GM21528 (cell line): ENCODE results near the gene ALPK1.

Experiments
- ATAC-seq: cut with Tn5 transposase; IDR thresholded peaks from one replicate; pipeline ENCODE4 v1.9.1; 2021; ENCODE audit warnings: mild to moderate bottlenecking, moderate library complexity; ENCODE audit not compliant: unreplicated experiment, low FRiP score

The ALPK1 gene

DNA sequence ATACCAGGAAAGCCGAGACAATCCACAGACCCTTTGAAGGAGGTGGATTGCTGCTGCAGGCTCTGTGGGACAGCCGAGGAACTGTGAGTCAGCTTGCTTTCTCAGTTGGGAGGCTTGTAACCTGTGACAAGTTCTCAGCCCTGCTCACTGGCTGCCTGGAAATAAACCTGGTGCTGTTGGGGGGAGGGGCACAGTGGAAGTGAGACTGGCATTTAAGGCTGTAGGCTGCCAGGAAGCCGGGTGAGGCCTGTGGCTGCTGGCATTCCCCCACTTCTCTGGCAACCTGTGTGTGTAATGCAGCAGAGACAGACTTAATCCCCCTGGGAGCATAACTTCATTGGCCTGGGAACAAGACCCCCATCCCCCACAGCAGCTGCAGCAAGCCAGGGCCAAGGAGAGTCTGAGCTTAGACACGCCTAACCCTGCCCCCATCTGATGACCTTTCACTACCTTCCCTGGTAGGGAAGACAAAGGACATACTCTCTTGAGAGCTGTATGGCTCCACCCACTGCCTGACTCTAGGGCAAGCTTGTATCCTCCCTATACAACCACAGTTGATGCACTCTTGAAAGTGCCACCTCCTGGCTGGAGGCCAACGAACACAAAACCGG lies 64.1 kb downstream of the ALPK1 start:
- ATAC-seq, result no peak

DNA sequence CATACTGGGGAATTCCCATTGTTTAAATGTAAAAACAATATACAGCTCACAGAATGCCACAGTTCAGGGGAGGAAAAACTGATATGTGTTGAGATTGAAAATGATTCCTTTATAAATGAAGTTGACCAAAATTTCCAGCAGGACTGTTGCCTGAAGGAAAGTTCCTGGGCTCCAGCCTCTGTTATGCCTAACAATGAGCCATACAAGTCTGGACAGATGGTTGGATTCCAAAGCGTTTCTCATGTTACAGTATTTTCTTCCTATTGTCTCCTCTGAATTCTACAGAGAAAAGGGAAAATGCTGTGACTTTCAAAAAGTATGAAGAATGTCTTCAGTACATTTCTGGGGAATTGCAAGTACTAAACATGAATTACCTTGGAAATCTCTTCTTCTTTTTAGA lies 73.3 kb downstream of the ALPK1 start:
- no peak for ATAC-seq

DNA sequence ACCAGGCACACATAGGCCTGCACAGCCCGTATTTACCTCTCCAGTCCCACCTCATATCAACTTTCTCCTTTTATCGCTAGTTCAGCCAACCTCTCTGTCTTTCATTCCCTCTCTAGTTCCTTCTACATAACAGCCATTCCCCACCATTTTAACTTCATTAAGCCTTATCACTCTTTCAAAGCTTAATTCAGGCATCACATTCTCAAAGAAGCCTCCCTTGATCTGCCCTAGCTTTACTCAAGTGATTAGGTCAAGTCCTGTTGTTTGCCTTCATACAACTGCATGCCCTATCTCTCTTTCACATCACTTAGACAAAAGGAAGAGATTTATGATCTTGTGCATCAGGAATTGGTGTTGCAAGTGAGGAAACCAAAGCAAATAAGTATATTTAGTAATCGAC lies 74.2 kb downstream of the ALPK1 start:
- ATAC-seq, result no peak

DNA sequence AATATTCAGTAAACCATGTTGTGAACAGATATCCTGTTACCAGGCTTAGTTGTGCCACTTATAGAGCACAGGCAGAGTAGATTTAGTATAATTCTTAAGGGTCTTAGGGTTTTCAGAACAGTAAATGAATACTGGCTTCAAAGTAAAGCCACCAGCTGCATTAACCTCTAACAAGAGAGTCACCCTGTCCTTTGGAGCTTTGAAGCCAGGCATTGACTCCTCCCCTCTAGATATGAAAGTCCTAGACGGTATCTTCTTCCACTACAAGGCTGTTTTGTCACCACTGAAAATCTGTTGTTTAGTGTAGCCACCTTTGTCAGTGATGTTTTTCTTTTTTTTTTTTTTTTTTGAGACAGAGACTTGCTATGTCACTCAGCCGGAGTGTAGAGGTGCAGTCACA lies 77.7 kb downstream of the ALPK1 start:
- ATAC-seq, result no peak

DNA sequence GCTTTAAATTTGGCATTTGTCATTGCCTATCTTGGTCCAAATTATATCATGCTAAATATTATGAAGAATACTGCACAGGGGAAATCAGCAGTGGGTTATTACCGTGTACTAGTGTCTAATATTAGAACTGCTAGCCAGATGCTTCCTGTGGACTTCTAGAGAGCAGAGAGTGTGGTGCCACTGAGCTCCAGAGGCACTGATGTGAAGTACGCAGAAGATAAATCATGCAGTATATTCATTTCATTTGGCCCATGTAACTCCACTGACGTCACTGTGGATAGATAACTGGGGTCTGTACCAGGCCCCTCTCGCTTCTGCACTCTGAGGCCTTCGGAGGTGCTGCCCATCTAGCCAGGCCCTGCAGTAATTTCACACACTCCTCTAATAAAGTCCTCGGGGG lies 80.0 kb downstream of the ALPK1 start:
- no peak for ATAC-seq

DNA sequence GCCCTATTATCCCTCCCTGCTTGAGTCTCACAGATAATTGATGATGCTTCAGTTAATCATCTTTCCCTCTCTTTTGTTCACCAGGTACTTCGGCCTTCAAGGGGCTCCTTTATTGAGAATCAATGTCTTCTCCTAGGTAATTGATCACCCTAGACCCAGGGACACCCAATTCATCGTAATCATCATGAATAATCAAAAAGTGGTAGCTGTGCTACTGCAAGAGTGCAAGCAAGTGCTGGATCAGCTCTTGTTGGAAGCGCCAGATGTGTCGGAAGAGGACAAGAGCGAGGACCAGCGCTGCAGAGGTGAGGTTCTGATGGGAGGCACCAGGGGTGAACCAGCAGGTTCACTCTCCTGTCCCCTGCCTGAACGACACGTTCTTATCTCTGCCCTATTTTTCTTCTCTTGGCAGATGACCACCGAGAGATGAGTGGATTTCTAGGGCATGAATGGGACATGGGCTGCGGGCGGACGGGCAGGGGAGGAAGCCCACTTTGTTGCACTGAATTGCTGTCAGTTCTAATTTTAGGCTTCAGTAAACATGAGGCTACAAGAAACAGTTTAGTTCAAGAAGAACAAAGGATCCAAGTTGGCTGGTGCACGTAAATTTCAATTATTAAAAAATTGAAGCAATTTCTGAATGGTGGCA lies 80.5 kb downstream of the ALPK1 start:
- no peak for ATAC-seq

DNA sequence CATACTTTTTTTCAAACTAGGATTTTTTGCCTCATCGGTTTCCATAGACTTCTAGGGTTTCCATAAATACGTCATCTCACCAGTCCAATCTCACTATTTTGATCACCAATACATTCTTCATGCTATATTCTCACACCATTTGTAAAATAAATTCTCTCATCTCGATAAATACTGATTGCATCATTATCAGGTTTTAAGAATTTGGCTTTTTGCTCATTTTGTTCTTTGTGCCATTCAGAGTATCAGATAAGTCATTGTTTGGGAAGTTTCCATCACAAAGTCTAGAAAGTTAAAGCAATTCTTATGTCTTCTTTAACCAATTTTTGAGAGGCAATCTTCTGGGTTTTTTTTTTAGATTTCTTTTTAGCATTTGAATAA lies 81.1 kb downstream of the ALPK1 start:
- ATAC-seq, result no peak

DNA sequence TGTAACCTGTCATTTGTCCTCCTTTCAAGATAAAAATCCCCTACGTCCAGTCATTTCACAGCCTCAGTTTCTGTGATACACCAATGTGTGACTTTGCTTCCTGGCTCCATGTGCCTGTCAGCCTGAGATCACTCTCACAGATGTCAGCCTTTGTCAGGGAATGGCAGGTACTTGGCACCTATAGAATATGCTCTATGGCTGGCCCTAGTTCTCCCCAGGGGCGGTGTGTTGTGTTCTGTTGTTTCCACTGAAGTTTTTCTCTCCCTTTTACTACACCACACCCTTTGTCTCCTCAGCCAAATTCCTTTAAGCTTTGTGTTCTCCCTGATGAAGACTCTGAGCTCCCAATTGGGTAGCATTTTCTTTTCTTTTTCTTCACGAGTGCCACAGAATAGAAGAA lies 81.7 kb downstream of the ALPK1 start:
- ATAC-seq, result no peak

DNA sequence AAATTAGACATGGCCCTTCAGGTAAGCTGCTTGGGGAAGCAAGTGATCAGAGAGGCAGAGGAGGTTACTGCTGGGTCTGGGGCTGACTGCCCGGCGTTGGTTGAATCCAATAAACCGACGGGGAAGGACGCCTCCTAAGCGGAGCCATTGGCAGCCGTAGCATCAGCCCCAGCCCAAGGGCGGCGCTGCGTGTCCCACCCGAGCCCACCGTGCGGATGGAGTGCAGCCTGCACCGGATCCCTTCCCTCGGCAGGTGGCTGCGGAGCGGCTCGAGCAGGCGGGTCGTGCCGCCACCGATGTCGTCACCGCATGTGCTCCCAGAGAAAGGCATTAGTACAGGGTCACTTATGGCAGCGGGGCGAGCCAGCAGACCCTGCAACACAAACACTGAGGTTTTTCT lies 82.1 kb downstream of the ALPK1 start:
- ATAC-seq, result no peak

DNA sequence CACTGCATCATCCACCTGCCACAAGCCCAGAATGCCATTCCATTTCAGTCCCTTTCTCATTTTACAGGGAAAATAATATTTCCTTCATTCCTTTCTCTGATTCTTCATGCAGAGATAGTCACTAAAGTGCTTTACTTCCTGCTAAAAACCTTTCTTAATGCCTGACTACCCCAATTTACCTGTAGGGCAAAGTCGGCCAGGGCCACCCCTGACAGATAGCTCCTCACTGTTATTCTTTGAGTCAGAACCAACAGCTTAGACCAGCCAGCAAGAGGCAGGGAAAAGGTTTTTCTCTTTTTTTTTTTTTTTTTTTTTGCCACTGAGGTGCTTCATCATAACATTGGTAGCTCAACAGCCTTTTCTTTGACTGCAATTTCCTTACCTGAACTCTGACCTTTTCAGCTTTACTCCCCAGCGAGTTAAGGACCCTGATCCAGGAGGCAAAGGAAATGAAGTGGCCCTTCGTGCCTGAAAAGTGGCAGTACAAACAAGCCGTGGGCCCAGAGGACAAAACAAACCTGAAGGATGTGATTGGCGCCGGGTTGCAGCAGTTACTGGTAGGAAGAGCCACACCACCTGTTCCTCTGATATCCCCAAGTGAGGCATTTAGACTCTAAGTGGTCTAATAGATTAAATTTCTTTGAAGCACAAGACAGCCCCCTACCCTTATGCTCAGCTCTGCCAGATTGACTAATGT lies 85.0 kb downstream of the ALPK1 start:
- ATAC-seq, result no peak

DNA sequence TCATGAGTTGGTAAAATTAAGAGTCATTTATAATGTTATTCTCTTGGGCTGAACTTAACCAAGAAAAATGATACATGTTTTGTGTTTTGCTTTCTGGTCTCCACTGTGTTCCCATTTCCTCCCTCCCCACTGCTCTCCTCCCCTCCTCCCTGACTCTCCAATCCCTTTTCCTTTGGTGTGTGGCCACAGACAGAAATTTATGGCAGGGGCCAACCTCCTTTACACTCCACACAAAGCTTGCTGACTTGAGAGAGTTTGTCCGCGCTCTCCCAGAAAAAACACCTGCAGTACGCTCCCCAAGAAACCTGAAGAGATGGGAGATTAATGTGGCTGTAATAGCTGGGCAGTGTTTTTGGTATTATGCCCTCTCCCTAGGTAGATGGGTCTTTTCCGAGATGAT lies 88.9 kb downstream of the ALPK1 start:
- ATAC-seq, result no peak

DNA sequence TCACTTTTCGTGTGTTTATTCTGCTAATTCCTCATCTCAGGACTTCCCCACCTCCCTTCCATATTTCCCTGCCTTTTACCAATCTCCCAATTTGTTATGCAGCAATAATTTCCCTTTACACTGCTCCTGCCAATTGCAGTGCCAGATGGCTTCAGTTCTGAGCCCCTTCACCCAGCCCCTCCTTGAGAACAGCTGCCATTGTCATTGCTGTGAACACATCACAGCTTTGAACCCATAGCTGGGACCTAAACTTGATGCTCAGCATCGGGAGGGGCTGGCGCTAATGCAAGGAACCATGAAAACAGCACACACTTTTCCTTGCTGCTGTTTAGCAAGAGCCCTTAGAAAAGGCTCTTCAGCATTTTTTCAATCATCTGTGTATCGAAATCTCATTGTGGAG lies 104.9 kb downstream of the ALPK1 start:
- ATAC-seq, result no peak

DNA sequence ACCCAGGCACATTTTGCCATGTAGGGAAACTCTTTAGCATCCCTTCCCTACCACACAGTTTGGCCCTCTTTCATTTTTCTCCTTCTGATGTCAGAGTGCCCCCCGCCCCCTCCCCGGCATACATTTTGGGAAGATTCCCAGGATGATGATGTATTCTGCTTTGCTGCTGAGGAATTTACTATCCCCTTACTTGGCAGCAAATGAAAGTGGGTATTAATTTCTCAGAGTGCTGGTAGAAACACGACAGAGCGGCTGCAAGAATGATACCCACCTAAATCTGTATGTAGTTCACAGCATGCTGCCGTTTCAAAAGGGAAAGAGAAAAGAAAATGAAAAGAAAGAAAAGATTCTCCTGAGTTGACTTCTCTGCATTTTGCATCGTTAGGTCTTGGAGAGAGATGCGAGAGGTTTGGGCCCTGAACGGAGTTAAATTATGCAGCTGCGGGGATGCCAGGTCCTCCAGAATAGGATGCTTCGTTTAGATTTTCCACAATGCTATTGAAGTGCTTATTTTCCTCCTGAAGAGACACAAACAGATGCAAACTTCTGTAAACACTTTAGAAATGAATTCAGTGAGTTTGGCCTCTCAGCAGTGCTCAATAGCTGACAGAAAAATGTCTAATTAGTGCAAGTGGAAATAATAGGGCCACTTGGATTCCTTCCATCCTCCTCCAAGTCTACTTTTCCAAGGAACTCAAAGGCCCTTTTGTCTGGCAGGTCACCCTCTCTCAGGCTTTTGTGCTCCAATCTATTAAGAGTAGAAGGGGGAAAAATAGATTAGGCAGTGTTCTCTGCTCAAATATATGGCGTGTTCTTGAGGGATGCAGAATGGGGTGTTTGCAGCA lies 106.2 kb downstream of the ALPK1 start:
- ATAC-seq, result no peak

DNA sequence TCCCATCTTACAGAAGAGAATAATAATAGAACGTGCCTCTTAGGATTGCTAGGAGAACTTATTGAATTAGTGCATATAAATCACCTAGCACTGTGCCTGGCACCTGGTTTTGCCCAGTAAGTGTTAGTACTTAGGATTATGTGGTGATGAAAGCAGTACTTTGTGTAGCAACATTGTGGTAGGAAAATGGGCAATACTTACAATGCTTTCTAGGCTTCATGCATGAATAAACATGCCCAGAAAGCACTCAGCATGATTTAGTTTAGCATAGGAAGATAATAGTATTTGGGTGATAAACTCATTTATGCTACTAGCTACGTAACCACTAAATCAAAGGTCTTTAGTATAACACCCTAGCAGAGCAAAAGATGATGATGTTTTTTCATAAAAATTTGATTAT lies 113.2 kb downstream of the ALPK1 start:
- no peak for ATAC-seq

DNA sequence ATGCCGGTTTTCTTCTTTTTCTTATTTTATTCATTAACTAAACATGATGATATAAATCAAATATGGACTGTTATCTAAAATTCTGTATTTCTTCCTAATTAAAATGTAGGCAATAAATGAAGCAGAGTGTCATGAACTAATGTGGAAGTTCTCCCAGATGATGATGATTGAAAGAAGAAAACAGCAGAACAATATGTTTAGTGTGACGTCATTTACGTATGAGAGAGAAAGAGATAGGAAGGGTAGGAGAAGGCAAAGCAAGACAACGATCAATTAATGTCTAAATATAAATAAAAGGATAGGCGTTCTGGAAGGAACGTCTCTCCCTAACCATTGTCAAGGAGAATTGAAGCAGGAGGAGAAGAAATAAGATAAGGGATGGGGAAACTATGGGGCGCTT lies 113.6 kb downstream of the ALPK1 start:
- no peak for ATAC-seq

DNA sequence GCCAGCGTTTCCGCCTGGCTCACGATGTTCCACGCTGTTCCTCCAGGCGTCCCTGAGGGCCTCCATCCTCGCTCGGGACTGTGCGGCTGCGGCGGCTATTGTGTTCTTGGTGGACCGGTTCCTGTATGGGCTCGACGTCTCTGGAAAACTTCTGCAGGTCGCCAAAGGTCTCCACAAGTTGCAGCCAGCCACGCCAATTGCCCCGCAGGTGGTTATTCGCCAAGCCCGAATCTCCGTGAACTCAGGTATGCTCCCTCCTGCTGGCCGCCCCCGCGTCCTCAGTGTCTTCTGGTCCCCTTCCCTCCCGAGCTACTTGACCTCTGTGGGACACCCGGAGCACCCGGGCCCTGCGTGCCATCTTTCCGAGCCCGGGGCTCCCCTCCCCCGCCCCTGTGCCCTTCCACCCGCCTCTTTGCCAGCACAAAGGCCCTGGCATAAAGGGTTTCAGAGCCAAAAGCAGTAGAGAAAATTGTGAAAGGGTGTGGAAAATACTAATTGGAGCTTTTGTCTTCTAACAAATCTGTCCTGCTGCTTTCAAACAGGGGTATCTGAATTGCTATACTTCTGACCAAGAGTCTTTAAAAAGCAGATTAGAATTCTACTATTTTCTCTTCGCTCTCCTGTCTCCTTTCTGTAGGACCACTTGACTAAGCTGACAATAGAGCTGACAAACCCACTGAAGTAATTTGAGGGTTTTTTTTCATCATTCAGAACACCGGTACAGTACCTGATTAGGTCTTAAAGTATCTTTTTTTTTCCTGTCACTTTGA lies 114.8 kb downstream of the ALPK1 start:
- no peak for ATAC-seq

DNA sequence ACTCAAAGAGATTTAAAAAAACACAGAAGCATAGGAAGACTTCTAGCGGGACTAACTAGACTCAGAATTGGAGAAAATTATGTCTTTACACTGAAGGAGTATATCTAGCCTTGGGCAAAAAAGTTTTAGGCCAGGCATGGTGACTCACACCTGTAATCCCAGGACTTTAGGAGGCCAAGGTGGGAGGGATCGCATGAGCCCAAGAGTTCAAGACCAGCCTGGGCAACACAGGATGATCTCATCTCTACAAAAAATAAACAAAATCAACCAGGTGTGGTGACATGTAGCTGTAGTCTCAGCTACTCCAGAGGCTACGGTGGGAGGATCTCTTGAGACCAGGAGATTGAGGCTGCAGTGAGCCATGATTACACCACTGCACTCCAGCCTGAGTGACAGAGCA lies 119.3 kb downstream of the ALPK1 start:
- ATAC-seq, result no peak

DNA sequence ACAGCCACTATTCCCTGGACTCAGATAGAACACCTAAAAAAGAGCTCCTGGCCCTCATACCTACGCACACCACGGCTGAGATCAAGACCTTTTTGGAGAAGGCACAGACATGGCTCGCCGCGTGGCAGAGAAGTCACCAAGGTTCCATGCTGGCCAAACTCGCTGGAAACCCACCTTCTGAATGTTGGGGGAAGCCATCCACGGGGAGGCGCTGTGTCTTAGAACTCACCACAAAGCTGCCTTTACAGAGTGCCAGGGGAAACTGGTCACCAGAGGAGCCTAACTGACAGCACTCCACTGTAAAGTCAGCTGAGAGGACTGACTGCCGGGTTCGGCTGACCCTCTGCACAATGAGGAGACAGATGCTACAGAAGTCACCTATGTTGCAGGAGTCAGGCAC lies 120.9 kb downstream of the ALPK1 start:
- no peak for ATAC-seq

DNA sequence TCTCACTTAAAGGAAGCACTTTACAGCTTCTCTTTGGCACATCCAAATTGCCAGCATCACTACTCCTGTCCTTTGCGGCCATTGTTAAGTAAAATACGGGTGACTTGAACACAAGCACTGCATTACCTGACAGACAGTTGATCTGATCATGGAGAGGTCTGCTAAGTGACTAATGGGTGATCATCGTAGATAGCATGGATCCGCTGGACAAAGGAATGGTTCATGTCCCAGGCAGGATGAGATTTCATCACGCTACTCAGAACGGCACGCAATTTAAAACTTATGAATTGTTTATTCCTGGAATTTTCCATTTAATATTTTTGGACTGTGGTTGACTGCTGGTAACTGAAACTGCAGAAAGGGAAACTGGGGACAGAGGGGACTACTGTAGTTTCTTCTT lies 124.7 kb downstream of the ALPK1 start:
- no peak for ATAC-seq

DNA sequence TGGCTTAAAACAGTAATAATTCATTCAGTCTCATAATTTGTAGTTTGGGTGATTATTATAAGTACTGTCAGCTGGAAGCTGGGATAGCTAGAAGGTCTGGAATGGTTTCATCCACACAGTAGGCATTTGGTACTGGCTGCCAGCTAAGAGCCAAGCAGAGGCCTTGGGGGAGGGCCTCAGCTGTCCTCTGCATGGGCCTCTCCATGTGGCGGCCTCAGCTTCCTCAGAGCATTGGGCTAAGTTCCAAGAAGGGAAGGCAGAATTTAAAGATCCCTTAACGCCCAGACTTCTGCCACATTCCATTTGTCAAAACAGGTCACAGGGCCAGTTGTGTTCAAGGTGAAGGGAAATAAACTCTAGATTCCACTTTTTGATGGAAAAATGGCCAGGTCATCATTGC lies 125.5 kb downstream of the ALPK1 start:
- ATAC-seq, result no peak

DNA sequence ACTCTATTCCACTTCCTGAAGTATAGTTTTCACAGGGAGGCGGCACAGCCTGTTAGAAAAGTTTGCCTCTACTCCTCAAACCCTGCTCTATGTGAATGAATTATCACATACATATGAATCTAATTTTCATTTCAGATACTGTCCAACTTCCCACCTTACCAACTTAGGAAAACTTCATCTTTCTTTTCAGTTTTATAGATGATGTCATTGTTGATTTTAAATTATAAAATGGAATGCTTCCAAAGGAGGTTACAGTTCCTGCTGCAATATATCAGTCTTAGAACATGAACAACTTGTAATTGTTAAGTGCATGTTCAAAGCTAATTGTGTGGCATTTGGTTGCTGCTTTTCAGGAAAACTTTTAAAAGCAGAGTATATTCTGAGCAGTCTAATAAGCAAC lies 126.4 kb downstream of the ALPK1 start:
- no peak for ATAC-seq
